ENCODE measurements around the gene GPR173.

Gene GPR173

GRCh38 chrX:53048169-53049126 lies at the start of gene GPR173:
Gene GPR173, plus strand, starts transcription at chrX:53048789. Its CDS starts 27,833 bp downstream, at chrX:53076622.
- peak; percentile 50 for DNase-seq

GRCh38 chrX:53000447-53001135 lies 48.0 kb upstream of the GPR173 start:
- no peak for DNase-seq

- DNase-seq: no peak
Observed at GRCh38 chrX:53001958-53002357, 46.6 kb upstream of the GPR173 start.

GRCh38 chrX:53003111-53003510 lies 45.5 kb upstream of the GPR173 start:
- DNase-seq: no peak

GRCh38 chrX:53004038-53004437 lies 44.6 kb upstream of the GPR173 start:
- no peak for DNase-seq

- DNase-seq: peak; percentile 2
Observed at GRCh38 chrX:53004811-53005210, 43.8 kb upstream of the GPR173 start.

GRCh38 chrX:53005327-53005726 lies 43.3 kb upstream of the GPR173 start:
- DNase-seq: no peak

GRCh38 chrX:53009032-53009431 lies 39.6 kb upstream of the GPR173 start:
- DNase-seq: no peak

GRCh38 chrX:53013291-53013690 lies 35.3 kb upstream of the GPR173 start:
- DNase-seq: no peak

- DNase-seq: no peak
Observed at GRCh38 chrX:53018627-53019026, 30.0 kb upstream of the GPR173 start.

- no peak for DNase-seq
Observed at GRCh38 chrX:53022381-53022780, 26.2 kb upstream of the GPR173 start.

GRCh38 chrX:53028678-53029077 lies 19.9 kb upstream of the GPR173 start:
- DNase-seq: no peak

- no peak for DNase-seq
Observed at GRCh38 chrX:53031380-53031779, 17.2 kb upstream of the GPR173 start.

GRCh38 chrX:53036149-53036548 lies 12.4 kb upstream of the GPR173 start:
- no peak for DNase-seq

- DNase-seq: no peak
Observed at GRCh38 chrX:53039236-53039635, 9.4 kb upstream of the GPR173 start.

- DNase-seq: no peak
Observed at GRCh38 chrX:53044995-53045394, 3.6 kb upstream of the GPR173 start.

GRCh38 chrX:53047228-53047627 lies 1.4 kb upstream of the GPR173 start:
- DNase-seq: no peak

GRCh38 chrX:53049127-53049517 lies 533 bp downstream of the GPR173 start:
- DNase-seq: no peak

- no peak for DNase-seq
Observed at GRCh38 chrX:53050841-53051240, 2.3 kb downstream of the GPR173 start.

GRCh38 chrX:53055244-53055849 lies 6.8 kb downstream of the GPR173 start:
- DNase-seq: no peak

GRCh38 chrX:53056292-53056691 lies 7.7 kb downstream of the GPR173 start:
- DNase-seq: no peak

GRCh38 chrX:53065104-53065503 lies 16.5 kb downstream of the GPR173 start:
- no peak for DNase-seq

GRCh38 chrX:53071064-53071463 lies 22.5 kb downstream of the GPR173 start:
- DNase-seq: no peak
